ENCODE data around the gene ASAP2.

The ASAP2 gene

DNA sequence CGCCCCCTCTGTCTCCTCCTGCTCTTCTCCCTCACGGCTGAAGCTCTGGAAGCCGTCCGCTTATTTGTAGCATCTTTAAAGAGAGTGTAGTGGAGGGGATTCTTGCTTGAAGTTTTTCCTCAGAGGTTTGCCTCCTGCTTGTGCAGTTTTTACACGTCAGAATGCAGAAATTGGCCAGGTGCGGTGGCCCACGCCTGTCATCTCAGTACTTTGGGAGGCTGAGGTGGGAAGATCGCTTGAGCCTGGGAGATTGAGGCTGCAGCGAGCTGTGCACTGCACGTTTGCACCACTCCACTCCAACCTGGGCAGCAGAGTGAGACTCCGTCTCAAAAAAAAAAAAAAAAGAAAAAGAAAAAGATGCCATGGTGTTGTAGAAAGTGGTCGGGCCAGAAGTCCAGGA lies 147.7 kb downstream of the ASAP2 start:
- Histone ChIP-seq H3K9ac (ENCODE audit: low read depth in 1 of 2, low read length in 2 of 2) (no peak overlapping the region), H3K4me1 (ENCODE audit: control insufficient read depth in 1 of 2, insufficient read depth in 2 of 2, low read length in 2 of 2) (no peaks in the 10 kb centered on the region), H3K36me3 (ENCODE audit: control insufficient read depth in 1 of 2, insufficient read depth in 2 of 2, low read length in 2 of 2) (peaks cover 35 to 58% of the 10 kb centered on the region in 2 donors)

GRCh38 chr2:9355270-9355669 lies 148.7 kb downstream of the ASAP2 start:
- Histone ChIP-seq H3K27ac (ENCODE audit: low read depth, low read length) (no peak overlapping the region), H3K9ac (ENCODE audit: low read depth in 1 of 2, low read length in 2 of 2) (no peak overlapping the region), H3K9me3 (ENCODE audit: control insufficient read depth in 1 of 2, low read length in 2 of 2) (no peaks in the 10 kb centered on the region), H3K4me1 (ENCODE audit: control insufficient read depth in 1 of 2, insufficient read depth in 2 of 2, low read length in 2 of 2) (no peaks in the 10 kb centered on the region), H3K36me3 (ENCODE audit: control insufficient read depth in 1 of 2, insufficient read depth in 2 of 2, low read length in 2 of 2) (peaks cover 31 to 67% of the 10 kb centered on the region in 2 donors), H3K27me3 (ENCODE audit: control insufficient read depth in 1 of 2, insufficient read depth in 2 of 2, low read length in 2 of 2) (no peaks in the 10 kb centered on the region), H3K4me3 (ENCODE audit: low read depth in 1 of 2, low read length in 2 of 2) (no peak overlapping the region)

More for the DNA sequence above, 147.7 kb downstream of the ASAP2 start:
- no peaks in the 10 kb centered on the region for H3K9me3 ChIP-seq (ENCODE audit: control insufficient read depth in 1 of 2, low read length in 2 of 2)
- H3K4me3 ChIP-seq (ENCODE audit: low read depth in 1 of 2, low read length in 2 of 2): no peak overlapping the region
- H3K27me3 ChIP-seq (ENCODE audit: control insufficient read depth in 1 of 2, insufficient read depth in 2 of 2, low read length in 2 of 2): no peaks in the 10 kb centered on the region
- no peak overlapping the region for H3K27ac ChIP-seq (ENCODE audit: low read depth, low read length)

GRCh38 chr2:9355716-9356115 lies 149.1 kb downstream of the ASAP2 start:
- Histone ChIP-seq H3K9ac (ENCODE audit: low read depth in 1 of 2, low read length in 2 of 2) (no peak overlapping the region), H3K9me3 (ENCODE audit: control insufficient read depth in 1 of 2, low read length in 2 of 2) (no peaks in the 10 kb centered on the region), H3K4me1 (ENCODE audit: control insufficient read depth in 1 of 2, insufficient read depth in 2 of 2, low read length in 2 of 2) (no peaks in the 10 kb centered on the region), H3K27ac (ENCODE audit: low read depth, low read length) (no peak overlapping the region), H3K27me3 (ENCODE audit: control insufficient read depth in 1 of 2, insufficient read depth in 2 of 2, low read length in 2 of 2) (no peaks in the 10 kb centered on the region), H3K4me3 (ENCODE audit: low read depth in 1 of 2, low read length in 2 of 2) (no peak overlapping the region), H3K36me3 (ENCODE audit: control insufficient read depth in 1 of 2, insufficient read depth in 2 of 2, low read length in 2 of 2) (peaks cover 29 to 62% of the 10 kb centered on the region in 2 donors)

DNA sequence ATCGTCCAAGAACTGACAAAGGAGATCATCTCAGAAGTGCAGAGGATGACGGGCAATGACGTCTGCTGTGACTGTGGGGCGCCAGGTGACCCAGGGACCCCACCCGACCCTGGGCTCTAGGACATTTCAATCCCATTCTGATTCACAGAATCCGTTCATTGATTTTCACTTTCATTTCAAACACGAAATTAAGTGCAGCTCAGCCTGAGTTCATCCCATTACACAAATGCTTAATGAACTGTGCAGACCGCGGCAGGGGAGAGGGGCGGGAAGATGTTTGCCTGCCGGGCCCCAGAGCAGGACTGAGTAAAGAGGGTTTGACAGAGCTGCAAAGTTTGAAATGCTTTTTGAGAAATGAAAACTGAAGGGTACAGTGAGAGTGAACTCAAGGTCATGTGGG lies 149.6 kb downstream of the ASAP2 start:
- Histone ChIP-seq H3K27me3 (ENCODE audit: control insufficient read depth in 1 of 2, insufficient read depth in 2 of 2, low read length in 2 of 2) (no peaks in the 10 kb centered on the region), H3K27ac (ENCODE audit: low read depth, low read length) (no peak overlapping the region), H3K4me3 (ENCODE audit: low read depth in 1 of 2, low read length in 2 of 2) (peak overlapping the region in 1 of 2 donors; percentile 17), H3K36me3 (ENCODE audit: control insufficient read depth in 1 of 2, insufficient read depth in 2 of 2, low read length in 2 of 2) (peaks cover 27 to 58% of the 10 kb centered on the region in 2 donors), H3K4me1 (ENCODE audit: control insufficient read depth in 1 of 2, insufficient read depth in 2 of 2, low read length in 2 of 2) (no peaks in the 10 kb centered on the region), H3K9ac (ENCODE audit: low read depth in 1 of 2, low read length in 2 of 2) (no peak overlapping the region), H3K9me3 (ENCODE audit: control insufficient read depth in 1 of 2, low read length in 2 of 2) (no peaks in the 10 kb centered on the region)

- peaks cover 12 to 40% of the 10 kb centered on the region in 2 donors for H3K36me3 ChIP-seq (ENCODE audit: control insufficient read depth in 1 of 2, insufficient read depth in 2 of 2, low read length in 2 of 2)
- H3K27ac ChIP-seq (ENCODE audit: low read depth, low read length): no peak overlapping the region
- H3K4me1 ChIP-seq (ENCODE audit: control insufficient read depth in 1 of 2, insufficient read depth in 2 of 2, low read length in 2 of 2): no peaks in the 10 kb centered on the region
- H3K4me3 ChIP-seq (ENCODE audit: low read depth in 1 of 2, low read length in 2 of 2): no peak overlapping the region
- no peaks in the 10 kb centered on the region for H3K27me3 ChIP-seq (ENCODE audit: control insufficient read depth in 1 of 2, insufficient read depth in 2 of 2, low read length in 2 of 2)
- no peak overlapping the region for H3K9ac ChIP-seq (ENCODE audit: low read depth in 1 of 2, low read length in 2 of 2)
- H3K9me3 ChIP-seq (ENCODE audit: control insufficient read depth in 1 of 2, low read length in 2 of 2): no peaks in the 10 kb centered on the region
Measured at GRCh38 chr2:9358846-9359245, 152.2 kb downstream of the ASAP2 start.

DNA sequence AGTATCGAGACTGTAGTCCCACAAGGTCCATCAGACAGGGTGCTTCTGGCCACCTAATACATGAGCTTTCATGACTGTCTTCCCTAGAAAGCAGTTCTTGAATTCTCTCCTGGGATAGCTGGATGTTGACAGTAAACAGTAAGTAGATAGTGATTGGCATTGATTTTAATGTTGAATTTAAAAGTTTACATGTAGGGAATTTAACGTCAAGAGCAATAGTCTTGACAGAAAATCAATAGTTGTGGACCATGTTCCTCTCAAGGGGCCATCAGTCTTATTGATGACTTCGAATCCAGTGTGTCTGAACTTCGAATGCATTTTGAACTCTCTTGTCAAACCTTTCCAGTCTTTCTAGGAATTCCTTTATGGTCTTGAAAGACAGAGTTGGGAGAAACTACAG lies 152.9 kb downstream of the ASAP2 start:
- H3K9ac ChIP-seq (ENCODE audit: low read depth in 1 of 2, low read length in 2 of 2): no peak overlapping the region
- H3K4me3 ChIP-seq (ENCODE audit: low read depth in 1 of 2, low read length in 2 of 2): no peak overlapping the region
- no peaks in the 10 kb centered on the region for H3K27me3 ChIP-seq (ENCODE audit: control insufficient read depth in 1 of 2, insufficient read depth in 2 of 2, low read length in 2 of 2)
- no peaks in the 10 kb centered on the region for H3K4me1 ChIP-seq (ENCODE audit: control insufficient read depth in 1 of 2, insufficient read depth in 2 of 2, low read length in 2 of 2)
- no peak overlapping the region for H3K27ac ChIP-seq (ENCODE audit: low read depth, low read length)
- H3K36me3 ChIP-seq (ENCODE audit: control insufficient read depth in 1 of 2, insufficient read depth in 2 of 2, low read length in 2 of 2): peaks cover 12 to 46% of the 10 kb centered on the region in 2 donors
- H3K9me3 ChIP-seq (ENCODE audit: control insufficient read depth in 1 of 2, low read length in 2 of 2): no peaks in the 10 kb centered on the region

DNA sequence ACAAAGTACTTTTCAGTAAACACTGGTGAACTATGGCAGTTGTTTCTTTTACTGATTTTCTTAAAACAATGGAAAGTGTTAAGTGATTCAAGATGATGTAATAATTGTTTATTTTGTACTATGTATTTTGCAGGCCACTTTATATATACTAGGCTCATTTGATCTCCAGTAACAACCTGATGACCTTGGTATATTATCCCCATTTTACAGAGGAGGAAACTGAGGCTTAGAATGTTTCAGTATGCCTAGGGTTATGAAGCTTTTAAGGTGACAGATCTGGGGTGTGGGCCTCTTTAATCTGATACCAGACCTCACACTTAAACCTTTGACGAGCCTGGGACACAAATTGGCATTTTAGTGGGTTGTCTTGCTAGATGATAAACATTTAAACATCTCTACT lies 153.5 kb downstream of the ASAP2 start:
- Histone ChIP-seq H3K36me3 (ENCODE audit: control insufficient read depth in 1 of 2, insufficient read depth in 2 of 2, low read length in 2 of 2) (peaks cover 12 to 48% of the 10 kb centered on the region in 2 donors), H3K27ac (ENCODE audit: low read depth, low read length) (no peak overlapping the region), H3K27me3 (ENCODE audit: control insufficient read depth in 1 of 2, insufficient read depth in 2 of 2, low read length in 2 of 2) (no peaks in the 10 kb centered on the region), H3K4me1 (ENCODE audit: control insufficient read depth in 1 of 2, insufficient read depth in 2 of 2, low read length in 2 of 2) (no peaks in the 10 kb centered on the region), H3K9ac (ENCODE audit: low read depth in 1 of 2, low read length in 2 of 2) (no peak overlapping the region), H3K9me3 (ENCODE audit: control insufficient read depth in 1 of 2, low read length in 2 of 2) (no peaks in the 10 kb centered on the region), H3K4me3 (ENCODE audit: low read depth in 1 of 2, low read length in 2 of 2) (no peak overlapping the region)

DNA sequence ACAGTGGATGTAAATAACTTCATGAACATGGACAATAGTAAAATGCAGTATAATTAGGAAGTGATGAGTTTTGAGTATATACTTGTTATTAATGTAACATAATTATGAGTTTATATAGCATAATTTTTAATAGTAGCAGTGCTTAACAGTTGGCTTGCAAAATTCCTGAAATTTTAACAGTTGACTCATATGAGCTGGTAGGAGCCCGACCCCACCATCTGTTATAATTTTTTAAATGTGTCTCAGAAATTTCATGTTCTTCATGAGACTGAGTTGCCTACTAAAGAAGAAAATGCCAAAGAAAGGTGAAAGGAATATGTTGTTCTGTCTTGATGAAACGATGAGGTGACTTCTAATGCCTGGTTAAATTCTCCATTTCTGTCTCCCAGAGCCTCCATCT lies 154.1 kb downstream of the ASAP2 start:
- no peaks in the 10 kb centered on the region for H3K27me3 ChIP-seq (ENCODE audit: control insufficient read depth in 1 of 2, insufficient read depth in 2 of 2, low read length in 2 of 2)
- peaks cover 12 to 54% of the 10 kb centered on the region in 2 donors for H3K36me3 ChIP-seq (ENCODE audit: control insufficient read depth in 1 of 2, insufficient read depth in 2 of 2, low read length in 2 of 2)
- H3K9me3 ChIP-seq (ENCODE audit: control insufficient read depth in 1 of 2, low read length in 2 of 2): no peaks in the 10 kb centered on the region

DNA sequence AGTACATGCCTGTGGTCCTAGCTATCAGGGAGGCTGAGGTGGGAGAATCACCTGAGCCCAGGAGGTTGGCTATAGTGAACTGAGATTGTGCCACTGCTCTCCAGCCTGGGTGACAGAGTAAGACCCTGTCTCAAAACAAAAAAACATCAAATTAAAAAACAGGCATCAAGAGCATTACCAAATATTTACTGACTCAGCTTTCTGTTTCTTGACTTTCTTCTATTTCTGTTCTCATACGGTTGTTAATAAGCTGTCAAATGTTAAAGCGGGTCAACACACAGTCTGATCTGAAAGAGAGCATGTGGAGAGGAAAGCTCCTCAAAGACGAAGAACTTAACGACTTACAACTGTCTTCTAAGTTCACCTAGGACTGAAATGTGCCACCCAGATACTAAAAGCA lies 157.8 kb downstream of the ASAP2 start:
- Histone ChIP-seq H3K36me3 (ENCODE audit: control insufficient read depth in 1 of 2, insufficient read depth in 2 of 2, low read length in 2 of 2) (peaks cover 12 to 52% of the 10 kb centered on the region in 2 donors), H3K4me1 (ENCODE audit: control insufficient read depth in 1 of 2, insufficient read depth in 2 of 2, low read length in 2 of 2) (no peaks in the 10 kb centered on the region)

More for the DNA sequence above, 154.1 kb downstream of the ASAP2 start:
- no peak overlapping the region for H3K27ac ChIP-seq (ENCODE audit: low read depth, low read length)
- H3K4me3 ChIP-seq (ENCODE audit: low read depth in 1 of 2, low read length in 2 of 2): no peak overlapping the region
- no peaks in the 10 kb centered on the region for H3K4me1 ChIP-seq (ENCODE audit: control insufficient read depth in 1 of 2, insufficient read depth in 2 of 2, low read length in 2 of 2)
- no peak overlapping the region for H3K9ac ChIP-seq (ENCODE audit: low read depth in 1 of 2, low read length in 2 of 2)

DNA sequence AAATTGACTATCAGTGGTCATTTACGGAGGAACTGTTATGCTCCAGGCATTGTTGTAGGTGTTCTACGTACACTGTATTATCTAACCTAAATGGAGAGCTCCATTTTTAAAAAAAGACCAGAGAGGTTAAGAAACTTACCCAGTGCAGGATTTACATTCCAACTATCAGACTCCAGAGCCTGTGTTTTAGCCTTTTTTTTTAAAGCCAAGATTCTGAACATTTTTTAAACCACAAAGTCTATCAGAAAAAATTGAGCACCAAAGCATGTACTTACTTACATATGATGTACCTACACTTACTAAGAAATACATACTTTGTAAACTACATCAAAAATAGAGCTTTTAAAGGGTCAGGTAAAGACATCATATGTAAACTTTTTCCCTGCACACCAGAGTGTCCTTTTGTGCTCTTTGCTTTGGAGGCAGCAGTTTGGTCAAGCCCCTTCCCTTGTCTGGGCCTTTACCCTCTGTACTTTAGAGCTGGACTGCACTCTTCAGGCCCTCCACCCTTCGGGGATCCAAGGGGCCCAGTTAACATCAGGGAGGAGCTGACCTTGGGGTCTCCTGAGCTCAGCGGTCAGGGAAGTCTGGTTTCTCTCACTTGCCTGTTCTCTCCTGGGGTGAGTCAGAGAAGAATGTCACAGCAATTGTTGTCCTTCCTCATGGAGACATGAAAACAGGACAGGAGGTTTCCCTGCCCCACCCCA lies 158.3 kb downstream of the ASAP2 start:
- H3K36me3 ChIP-seq (ENCODE audit: control insufficient read depth in 1 of 2, insufficient read depth in 2 of 2, low read length in 2 of 2): peaks cover 10 to 50% of the 10 kb centered on the region in 2 donors

More for the DNA sequence above, 157.8 kb downstream of the ASAP2 start:
- no peak overlapping the region for H3K9ac ChIP-seq (ENCODE audit: low read depth in 1 of 2, low read length in 2 of 2)
- no peaks in the 10 kb centered on the region for H3K9me3 ChIP-seq (ENCODE audit: control insufficient read depth in 1 of 2, low read length in 2 of 2)
- H3K4me3 ChIP-seq (ENCODE audit: low read depth in 1 of 2, low read length in 2 of 2): no peak overlapping the region
- no peaks in the 10 kb centered on the region for H3K27me3 ChIP-seq (ENCODE audit: control insufficient read depth in 1 of 2, insufficient read depth in 2 of 2, low read length in 2 of 2)
- H3K27ac ChIP-seq (ENCODE audit: low read depth, low read length): no peak overlapping the region

More for the DNA sequence above, 158.3 kb downstream of the ASAP2 start:
- Histone ChIP-seq H3K9me3 (ENCODE audit: control insufficient read depth in 1 of 2, low read length in 2 of 2) (no peaks in the 10 kb centered on the region), H3K27ac (ENCODE audit: low read depth, low read length) (no peak overlapping the region), H3K4me3 (ENCODE audit: low read depth in 1 of 2, low read length in 2 of 2) (no peak overlapping the region), H3K27me3 (ENCODE audit: control insufficient read depth in 1 of 2, insufficient read depth in 2 of 2, low read length in 2 of 2) (no peaks in the 10 kb centered on the region), H3K4me1 (ENCODE audit: control insufficient read depth in 1 of 2, insufficient read depth in 2 of 2, low read length in 2 of 2) (no peaks in the 10 kb centered on the region), H3K9ac (ENCODE audit: low read depth in 1 of 2, low read length in 2 of 2) (no peak overlapping the region)
